ENCODE results near the gene NRP1.

GRCh38 chr10:33289776-33290175 is 44.7 kb downstream of the NRP1 start:
- no peak for TF ChIP-seq POLR2A (IDR thresholded peaks at IDR 0.05)
- TF ChIP-seq CTCF (IDR thresholded peaks at IDR 0.05 in 4 of 5, conservative IDR thresholded peaks at IDR 0.05 in 1 of 5), result no peak
